Activated CD4-positive, alpha-beta T cell treated with anti-CD3 and anti-CD28 coated beads, Interleukin-2, amount 50 U/mL, for 1 hour (primary cell): Measurements from ENCODE around the gene CCM2.
"Not testable (repeated sequence)": the region's sequence is repeated elsewhere in the genome, so short reads cannot be mapped to it uniquely, and the experiment has no call there.

Experiments
- DNase-seq: peaks from one replicate; pipeline ENCODE4 v3.0.0-alpha.2; 2020

CCM2 gene

DNA sequence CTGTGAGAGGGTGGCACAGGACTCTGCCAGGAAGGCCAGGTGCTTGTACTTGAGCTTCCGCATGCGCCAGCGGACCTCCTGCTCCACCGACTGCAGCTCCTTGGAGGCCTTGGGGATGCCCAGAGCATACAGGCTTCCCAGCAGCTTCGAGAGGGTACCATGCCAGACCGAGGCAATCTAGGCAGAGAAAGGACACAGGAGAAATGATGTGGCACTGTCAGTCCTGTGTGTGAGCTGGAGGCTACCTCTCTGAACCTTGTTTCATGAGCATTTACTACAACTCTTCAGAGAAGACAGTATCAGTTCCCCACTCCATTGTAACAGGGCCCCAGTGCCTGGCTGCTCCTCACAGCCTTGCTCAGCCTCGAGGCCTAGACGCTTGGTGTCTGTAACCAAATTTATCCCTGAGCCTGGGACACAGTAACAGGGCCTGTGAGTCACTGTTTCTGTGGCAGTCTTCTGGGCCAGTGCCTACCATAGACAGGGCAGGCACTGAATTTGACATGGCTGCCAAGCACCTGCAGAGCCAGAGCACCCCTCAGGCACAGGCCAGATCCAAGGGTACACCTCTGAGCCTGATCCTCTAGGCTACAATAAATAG, 105.7 kb downstream of the CCM2 start:
- no peak for DNase-seq

DNA sequence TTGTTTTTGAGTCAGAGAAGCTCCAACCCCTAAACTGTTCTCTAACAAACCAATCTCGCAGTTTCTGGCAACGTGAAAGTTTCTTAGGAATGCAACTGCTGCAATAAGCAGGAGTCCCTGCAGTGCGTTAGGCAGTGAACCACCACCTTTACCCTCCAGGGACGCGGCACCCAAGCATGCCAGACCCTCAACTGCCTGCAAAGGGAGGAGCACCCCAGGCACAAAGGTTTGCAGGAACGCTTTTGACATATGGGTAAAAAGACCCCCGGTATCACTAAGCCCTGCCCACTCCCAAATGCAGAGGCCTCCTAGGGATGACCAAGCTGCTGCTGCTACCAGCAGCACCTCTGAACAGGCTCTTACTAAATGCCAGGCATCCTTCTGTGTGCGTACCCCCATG, 106.8 kb downstream of the CCM2 start:
- DNase-seq = no peak

DNA sequence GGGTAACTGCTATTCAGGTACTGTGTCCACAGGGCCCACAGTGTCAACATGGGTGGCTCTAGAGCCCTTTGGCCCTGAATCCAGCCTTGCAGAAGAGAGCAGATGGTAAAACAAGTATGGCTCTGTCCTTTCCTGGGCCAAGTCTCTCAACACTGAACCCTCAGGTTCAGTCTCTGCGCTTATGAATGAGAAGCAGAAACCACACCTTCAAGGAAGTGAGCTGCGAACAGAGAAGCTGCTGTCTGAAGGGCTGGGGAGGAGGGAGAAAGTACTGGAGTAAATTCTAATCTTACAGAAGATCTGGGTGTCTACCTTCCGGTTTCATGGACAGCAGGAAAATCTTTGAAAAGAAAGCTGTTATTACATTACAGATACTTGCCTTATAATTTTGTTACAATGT, 107.4 kb downstream of the CCM2 start:
- DNase-seq = no peak

DNA sequence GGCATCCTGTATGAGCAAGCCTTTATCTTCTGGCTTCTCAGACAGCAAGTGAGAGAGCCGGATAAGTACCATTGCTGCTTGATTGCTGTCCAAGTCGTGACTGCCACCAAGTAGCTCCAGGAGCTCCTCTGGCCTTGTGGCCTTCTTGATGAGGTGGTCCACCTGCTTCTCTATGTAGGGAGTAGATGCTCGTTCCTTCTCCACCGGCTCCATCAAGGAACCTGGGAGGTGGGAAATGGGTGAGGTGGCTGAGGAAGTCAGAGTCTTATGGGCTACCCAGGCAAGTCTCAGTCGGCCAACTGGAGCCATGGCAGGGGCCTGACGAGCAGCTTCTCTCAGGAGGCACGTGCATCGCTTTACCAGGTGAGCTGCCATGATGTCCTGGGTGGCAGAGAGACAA, 108.9 kb downstream of the CCM2 start:
- no peak for DNase-seq

DNA sequence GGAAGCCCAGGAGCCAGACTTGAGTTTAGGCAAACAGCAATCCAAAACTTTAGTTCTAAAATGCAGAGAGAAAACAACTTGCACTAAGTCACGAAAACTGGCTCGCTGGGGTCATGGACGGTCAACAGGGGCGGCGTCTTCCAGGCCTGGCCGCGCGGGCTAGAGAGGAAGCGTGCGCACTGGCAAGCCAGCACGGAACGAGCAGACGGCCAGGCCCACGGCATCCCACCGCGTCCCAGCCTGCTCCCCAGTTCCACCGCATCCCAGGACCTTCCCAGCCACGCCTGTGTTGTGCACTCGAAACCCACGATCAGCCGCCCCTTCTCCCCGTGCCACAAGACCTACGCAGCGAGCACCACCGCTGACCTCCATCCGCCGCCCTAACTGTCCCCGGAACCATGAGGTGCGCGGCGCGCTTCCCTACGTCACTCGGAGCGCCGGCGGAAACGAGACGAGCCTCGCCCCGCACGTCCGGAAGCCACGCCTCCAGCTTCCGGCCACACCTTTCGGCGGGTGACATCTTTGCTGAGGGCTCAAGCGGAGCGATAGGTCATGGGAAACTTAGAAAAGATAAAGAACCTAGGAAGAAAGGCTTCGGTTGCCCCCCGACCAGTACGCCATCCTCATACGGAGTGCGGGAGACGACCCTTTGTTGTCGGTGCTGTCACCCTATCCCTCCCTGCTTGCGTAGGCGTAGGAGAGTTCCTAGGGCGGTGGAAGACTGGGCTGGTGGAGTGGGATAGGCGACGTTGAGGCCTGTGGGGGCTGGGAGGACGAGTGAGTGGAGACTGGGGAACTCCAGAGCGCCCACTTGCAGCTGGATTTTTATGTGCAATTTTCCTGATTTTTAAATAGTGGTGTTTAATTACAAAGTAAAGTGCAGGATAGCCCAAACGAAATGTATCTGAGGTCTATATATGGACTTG, 111.6 kb downstream of the CCM2 start, which contains the start of gene TBRG4:
Gene TBRG4 (minus strand): TSS at position 400 of the 926 bp plus-strand sequence. CDS start 2,460 bp downstream, outside the sequence.
- peak; percentile 94 for DNase-seq

DNA sequence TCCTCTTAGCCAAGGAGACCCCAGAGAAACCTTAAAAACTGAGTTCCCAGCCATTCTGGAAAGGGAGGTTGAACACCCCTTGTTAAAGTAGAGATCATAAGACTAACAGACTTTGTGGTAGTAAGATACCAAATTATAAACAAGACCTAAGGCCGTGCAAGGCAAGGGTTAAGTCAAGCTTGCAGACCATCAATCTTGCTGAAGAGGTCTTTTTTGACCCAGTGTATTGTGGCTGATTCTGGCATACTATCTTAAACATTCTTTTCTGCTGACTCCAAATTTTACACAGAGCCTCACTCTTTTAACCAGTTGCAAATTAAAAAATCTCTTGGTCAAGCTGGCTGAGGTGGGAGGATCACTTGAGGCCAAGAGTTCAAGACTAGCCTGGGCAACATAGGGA, 112.6 kb downstream of the CCM2 start:
- no peak for DNase-seq

DNA sequence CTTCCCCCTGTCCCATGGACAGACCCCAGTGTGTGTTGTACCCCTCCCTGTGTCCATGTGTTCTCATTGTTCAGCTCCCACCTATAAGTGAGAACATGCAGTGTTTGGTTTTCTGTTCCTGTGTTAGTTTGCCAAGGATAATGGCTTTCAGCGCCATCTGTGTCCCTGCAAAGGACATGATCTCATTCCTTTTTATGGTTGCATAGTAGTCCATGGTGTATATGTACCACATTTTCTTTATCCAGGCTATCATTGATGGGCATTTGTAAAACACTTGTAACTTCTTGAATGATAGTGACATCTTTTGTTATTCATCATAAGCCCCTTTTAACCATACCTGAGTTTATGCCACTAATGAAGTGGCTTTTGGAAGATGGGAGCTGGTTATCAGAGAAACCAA, 114.3 kb downstream of the CCM2 start:
- not testable (repeated sequence) for DNase-seq

DNA sequence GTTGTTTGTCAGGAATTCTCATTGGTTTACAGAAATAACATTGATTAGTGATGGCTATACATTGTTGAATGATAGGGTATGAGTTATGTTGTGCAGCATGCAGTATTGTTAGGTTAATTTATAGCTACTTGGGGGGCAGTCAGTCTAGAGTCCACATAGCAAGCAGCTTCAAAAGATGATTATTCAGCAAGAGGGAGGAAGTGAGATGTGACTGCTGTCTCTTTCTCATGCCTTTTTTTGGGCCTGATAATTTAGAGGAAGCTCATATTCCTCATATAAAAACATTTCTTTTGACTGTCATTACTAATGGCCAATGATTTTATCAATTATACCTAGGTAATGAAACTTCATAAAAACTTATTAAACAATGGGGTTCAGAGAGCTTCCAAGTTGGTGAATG, 114.9 kb downstream of the CCM2 start:
- DNase-seq = no peak

DNA sequence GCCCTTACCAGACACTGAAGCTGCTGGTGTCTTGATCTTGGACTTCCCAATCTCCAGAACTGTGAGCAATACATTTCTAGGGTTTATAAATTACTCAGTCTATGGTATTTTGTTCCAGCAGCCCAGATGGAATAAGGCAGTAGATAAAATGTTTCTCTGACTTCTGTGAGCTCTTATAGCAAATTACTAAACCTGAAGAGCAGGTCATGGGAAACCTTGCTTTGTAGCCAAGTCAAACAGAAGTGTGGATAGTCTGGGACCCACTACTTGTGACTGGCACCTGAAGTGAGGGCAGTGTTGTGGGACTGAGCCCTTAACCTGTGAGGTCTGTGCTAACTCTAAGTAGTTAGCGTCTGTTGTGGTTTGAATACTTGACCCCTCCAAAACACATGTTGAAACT, 116.0 kb downstream of the CCM2 start:
- DNase-seq = no peak

DNA sequence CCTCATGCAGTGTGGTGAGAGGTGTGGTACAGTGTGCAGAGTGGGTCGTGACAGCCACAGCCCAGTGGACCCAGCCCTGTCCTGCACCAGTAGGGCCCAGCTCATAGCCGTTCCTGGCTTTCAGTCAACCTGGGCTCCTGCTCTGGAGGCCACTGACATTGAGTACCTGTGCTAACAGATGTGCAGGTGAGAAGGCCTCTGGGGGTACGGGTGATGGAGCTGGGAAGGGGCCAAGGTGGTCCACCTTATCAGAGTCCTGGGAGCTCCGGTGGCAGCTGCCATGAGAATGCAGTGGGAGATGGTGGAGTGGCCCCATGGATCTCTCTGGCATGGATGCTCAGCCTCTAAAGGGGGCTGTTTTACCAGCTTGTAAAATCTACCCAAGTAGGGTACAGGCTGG, 117.6 kb downstream of the CCM2 start:
- no peak for DNase-seq

DNA sequence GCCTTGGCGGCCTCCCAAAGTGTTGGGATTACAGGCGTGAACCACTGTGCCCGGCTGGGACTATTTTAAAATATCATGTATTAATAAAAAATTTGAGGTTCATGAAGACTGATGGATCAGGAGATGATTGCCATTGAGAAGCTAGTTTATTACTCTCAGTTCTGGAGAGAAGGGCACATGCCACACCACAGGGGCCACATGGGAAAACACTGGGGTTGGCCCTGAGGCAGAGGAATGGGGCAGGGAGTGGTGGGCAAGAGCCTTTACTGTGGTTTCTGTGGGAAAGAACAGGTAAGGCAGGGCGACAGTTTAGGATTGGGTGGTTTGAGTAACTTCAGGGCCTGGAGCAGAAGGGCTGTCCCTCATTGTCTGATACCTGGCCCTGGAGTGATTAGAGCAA, 118.3 kb downstream of the CCM2 start:
- DNase-seq = no peak

DNA sequence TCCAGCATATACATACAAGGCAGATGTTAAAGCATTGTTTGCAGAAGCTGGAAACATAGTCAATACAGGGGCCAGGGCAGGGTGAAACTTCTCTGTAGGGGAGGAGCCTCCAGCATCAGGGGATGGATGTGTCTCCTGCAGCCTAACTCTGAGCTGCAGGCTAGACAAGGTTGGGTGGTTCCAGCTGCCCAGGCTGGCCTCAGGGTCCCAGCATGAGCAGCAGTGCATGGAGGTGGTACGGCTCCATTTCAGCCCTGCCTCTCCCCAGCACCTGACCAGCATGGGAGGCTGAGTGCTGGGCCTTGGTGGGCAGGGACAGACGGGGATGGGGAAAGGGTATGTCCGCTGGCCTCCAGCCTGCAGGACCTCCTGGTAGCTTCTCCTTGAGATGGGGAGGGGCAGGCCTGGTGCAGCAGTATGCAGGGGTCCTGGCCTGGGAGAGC, 118.9 kb downstream of the CCM2 start:
- DNase-seq = no peak

DNA sequence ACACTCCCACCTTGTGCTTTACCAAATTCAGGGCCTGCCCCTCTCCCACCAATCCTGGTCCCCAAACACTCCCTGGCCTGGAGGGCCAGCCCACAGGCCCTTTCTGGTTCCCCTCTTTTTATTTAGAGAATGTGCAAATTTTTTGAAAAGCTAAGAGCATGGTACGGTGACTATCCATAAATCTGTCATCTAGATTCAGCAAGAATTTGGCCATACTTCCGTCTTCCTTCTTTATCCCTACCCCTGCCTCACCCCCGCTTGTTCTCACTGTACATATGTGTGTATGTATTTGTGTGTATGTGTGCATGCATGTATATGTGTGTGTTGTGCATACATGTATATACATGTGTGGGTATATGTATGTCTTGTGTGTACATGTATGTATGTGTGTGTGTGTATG, 119.5 kb downstream of the CCM2 start:
- no peak for DNase-seq

DNA sequence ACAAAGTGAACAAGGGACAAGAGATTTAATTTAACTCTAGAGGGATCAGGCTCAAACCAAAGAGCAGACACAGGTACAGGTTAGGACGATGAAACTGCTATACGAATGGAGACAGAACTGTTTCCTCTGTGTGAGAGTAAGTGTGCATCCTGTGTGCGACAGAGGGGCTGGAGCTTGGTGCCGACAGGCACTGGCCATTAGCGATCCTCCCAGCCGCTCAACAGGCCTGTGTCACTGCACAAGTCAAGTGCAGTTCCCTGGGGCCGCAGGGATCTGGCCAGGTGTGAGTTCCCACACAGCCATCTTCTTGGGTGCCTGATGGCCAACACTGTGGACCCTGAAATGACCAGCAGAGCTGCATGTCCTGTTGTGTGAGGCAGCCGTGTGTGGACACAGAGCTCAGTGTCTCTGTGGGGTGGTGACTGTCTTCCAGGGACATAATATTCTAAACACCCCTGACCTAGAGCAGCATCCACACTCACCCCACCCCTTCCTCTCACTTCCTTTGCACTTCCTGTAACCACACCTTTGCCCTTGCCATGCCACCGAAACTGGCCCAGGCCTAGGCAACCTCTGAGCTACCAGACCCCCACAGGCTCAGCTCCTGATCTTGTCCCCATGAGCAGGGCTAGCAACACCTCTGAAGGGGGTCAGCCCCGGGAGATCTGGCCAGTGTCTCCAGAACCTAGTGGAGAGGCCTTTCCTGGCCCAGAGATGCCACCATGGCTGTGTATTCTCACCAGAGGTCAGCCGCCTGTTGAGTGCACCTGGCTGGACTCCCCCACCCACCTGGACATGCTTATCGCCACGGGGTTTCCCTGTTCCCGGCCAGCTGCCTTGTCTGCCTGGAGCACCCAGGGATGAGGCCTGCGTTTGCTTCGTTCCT, 123.2 kb downstream of the CCM2 start:
- no peak for DNase-seq

DNA sequence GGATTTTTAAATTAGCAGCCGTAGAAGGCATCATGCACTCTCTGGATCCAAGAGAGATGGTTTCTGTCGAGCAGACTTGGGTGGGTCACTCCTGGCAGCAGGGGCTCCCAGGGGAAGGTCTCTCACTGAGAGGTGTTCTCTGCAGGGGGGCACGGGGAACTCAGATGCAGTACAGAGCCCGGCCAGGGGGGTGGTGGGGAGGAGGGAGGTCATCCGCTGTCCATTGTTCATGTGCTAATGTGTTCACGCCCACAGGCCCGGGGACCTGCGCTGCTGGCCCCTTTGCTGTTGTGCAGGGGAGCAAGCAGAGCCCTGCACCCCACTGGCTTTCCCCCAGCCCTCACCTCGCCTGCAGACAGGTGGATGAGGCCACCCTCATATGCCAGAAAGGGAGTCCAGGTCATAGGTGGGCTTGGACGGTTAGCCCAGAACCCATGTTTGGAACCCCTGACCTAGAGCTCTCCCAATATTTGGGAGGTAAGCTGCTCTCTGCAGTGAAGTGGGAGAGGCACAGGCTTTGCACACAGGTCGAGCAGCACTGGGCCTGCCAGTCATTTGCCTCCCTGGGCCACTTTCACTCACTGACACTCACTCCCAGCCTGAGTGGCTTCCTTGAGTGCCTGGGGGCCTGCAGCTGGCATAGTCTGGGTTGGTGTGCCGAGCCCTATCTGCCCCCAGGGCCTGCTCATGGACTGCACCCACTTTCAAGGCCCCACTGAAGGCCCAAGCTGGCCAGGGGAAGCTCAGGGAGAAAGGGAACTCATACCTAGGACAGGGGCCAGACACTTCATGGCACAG, 124.1 kb downstream of the CCM2 start:
- no peak for DNase-seq

DNA sequence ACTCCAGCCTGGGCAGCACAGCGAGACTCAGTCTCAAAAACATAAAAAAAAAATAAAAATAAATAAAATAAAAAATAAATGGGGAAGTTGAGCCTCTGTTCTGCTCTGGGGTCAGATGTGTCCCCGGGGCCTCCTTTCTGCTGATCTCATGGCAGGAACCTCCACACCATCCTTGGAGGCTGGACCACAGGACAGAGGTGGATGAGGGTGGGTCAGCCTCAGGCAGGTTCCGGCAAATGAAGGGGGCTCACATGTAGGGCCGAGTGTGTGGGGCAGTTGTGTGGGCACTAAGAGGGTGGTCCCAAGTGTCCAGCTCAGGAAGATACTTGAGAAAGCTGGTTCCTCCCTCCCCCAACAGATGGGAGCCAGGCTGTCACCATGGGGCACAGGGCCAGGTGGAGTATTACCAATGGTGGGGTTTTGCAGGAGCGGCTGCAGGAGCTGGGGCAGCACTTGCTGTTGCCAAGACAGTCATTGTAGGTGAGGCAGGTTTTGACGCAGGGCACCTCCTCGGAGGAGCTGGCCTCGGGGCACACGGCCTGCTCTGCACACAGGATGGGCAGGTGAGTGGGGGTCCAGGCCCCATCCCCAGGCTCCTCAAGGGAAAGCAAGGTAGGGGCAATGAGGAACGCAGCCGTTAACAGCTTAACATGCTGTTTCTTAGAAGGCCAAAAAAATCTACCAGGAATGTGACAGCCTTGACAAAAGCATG, 125.3 kb downstream of the CCM2 start:
- no peak for DNase-seq
